Spleen (tissue), 11 donors: ENCODE results near the gene KLC4. TPM values are rescaled to one million over a fixed set of nuclear protein-coding genes. Genes with fewer than 3 reads are reported as not detected.

Experiments used
- DNase-seq: peaks from one replicate; pipeline ENCODE4 v3.0.0-alpha.2; 2020
- H3K27ac ChIP-seq, 8 donors: fragments of 200-600 bp; sonication (generic) in 7 of 8; 1 replicate in 4 of 8; 2 replicates in 4 of 8; pipeline versions ENCODE4 v1.5.0 to v1.8.0; 2016 to 2021; ENCODE audit warnings: inconsistent platforms in 4 of 8, mild to moderate bottlenecking in 4 of 8, moderate library complexity in 1 of 8
- H3K27me3 ChIP-seq, 7 donors: fragments of 200-600 bp; sonication (generic) in 6 of 7; replicated peaks in 1 of 7; 1 replicate in 4 of 7; 2 replicates in 3 of 7; pipeline versions ENCODE4 v1.5.0 to v1.8.0; 2016 to 2021; ENCODE audit warnings: inconsistent platforms in 3 of 7, mild to moderate bottlenecking in 1 of 7
- H3K36me3 ChIP-seq, 6 donors: fragments of 200-600 bp; sonication (generic) in 5 of 6; 1 replicate in 4 of 6; 2 replicates in 2 of 6; pipeline versions ENCODE4 v1.5.0 to v1.8.0; 2016 to 2021; ENCODE audit warnings: inconsistent platforms in 2 of 6
- H3K4me1 ChIP-seq, 6 donors: fragments of 200-600 bp; sonication (generic) in 5 of 6; 1 replicate in 3 of 6; 2 replicates in 3 of 6; pipeline versions ENCODE4 v1.5.0 to v1.8.0; 2016 to 2021; ENCODE audit warnings: inconsistent platforms in 3 of 6
- H3K4me3 ChIP-seq, 8 donors: fragments of 200-600 bp; sonication (generic) in 7 of 8; 1 replicate in 4 of 8; 2 replicates in 4 of 8; pipeline versions ENCODE4 v1.5.0 to v1.8.0; 2016 to 2021; ENCODE audit warnings: inconsistent platforms in 4 of 8, mild to moderate bottlenecking in 4 of 8, moderate library complexity in 2 of 8
- H3K9me3 ChIP-seq, 8 donors: fragments of 200-600 bp; sonication (generic) in 7 of 8; 1 replicate in 4 of 8; 2 replicates in 4 of 8; pipeline versions ENCODE4 v1.5.0 to v1.8.0; 2016 to 2021; ENCODE audit warnings: inconsistent platforms in 4 of 8
- POLR2A ChIP-seq, 3 donors: fragments of 450-650 bp; IDR thresholded peaks; one replicate each; pipeline ENCODE4 v1.5.1; 2017; ENCODE audit warnings: antibody characterized with exemption in 3 of 3, mild to moderate bottlenecking in 1 of 3
- POLR2AphosphoS5 ChIP-seq, 3 donors: sonication (generic); formaldehyde crosslinking; IDR thresholded peaks; one replicate each; pipeline ENCODE4 v1.5.1; 2017; ENCODE audit warnings: antibody characterized with exemption in 3 of 3
- WGBS, 5 donors: extraction: QIAGEN DNeasy Blood & Tissue Kit in 3 of 5; methylation state at CpG; one replicate each; pipeline versions ENCODE4 v1.1.5 to v1.1.7; 2013 to 2018; 5-methylcytosine and 5-hydroxymethylcytosine counted together
- intact Hi-C: fragments of 100-400 bp; cut with DNase I; formaldehyde crosslinking; loops from one replicate; pipeline ENCODE4 v1.15.0; 2023; ENCODE audit warnings: low total_unique reads
- polyA plus RNA-seq, 3 donors: library from polyadenylated mRNA; stranded (reverse); fragments of 200-250 nt; gene quantifications; one replicate each; pipeline ENCODE4 v1.2.1, GENCODE V29; 2013
- total RNA-seq, 7 donors: library from RNA; depleted of rRNA in 3 of 7; stranded (reverse); fragments of >200 nt in 3 of 7; fragmentation: NEBNext Ultra II Directional in 4 of 7; extraction: Animal tissue kit (Norgen Biotek cat#: 25700) in 4 of 7; gene quantifications; one replicate each; pipeline versions ENCODE4 v1.1.0 to v1.2.1, GENCODE V29; 2016 to 2021
- TF ChIP-seq, protein P1 (sequence below), 11 experiments: fragments of 200-600 bp in 7 of 11; fragments of 450-650 bp in 4 of 11; sonication (generic) in 4 of 11; IDR thresholded peaks in 8 of 11; conservative IDR thresholded peaks in 3 of 11; 1 replicate in 7 of 11; 2 replicates in 4 of 11; pipeline versions ENCODE4 v1.4.0 to v1.8.0; 2016 to 2021; ENCODE audit warnings: antibody characterized with exemption in 11 of 11, inconsistent platforms in 4 of 11, mild to moderate bottlenecking in 1 of 11
- donor health status: healthy with polysubstance abuse.
- donor health status: DM: no; HTN: no; CAD: no; lungs with moderate emphysema.
- donor health status: DM: no; HTN: no; CAD: no.
- donor health status: Bipolar disorder and iron deficiency.
- donor health status: healthy.
- donor health status: DM: no; HTN: no; CAD: no.
- donor health status: DM: yes; HTN: yes; CAD: no.

The KLC4 gene
- total and polyA plus RNA-seq, 10 donors, result 13.2 to 27.0 (median 20.8) TPM

DNA sequence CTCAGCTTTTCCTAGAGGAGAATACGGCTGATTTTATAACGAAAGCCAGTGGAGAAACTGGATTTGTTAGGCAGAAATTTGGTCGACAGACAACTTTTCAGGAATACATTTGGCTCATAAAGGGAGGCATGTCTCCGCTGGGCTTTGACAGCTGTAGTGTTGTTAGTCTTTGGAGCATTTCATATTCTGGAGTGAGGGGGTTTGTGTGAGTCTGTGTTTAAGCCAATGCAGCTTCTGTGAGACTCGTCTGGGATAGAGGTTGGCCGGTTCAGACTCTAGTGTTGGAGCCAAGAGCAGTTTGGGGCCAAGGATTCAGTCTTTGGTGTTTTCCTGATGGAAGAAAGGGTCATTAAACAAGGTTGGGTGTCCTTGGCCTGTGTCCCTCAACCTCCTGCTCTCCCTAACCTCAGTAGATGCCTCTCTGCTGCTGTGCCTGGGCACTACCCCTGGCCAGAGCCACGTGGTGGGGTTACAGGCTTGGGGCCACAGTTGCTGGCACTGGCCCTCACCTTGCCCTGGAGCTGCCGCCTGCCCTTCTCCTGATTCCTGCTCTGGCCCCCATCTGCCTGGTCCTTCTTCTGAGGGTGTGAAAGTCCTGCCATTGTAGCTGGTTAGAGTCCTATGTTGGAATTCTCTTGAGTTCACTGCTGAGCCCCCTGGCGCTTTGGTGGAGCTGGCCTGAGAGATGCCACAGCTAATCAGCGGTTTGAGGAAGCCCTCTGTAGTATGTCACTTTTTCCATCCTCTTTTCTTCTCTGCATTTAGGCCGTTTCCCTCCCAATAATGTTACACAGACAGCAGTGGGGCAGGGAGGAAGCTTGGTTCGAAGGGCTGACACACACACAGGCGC is 23.6 kb downstream of the KLC4 start:
- peak; percentile 24 for DNase-seq
- intact Hi-C loops, result no loop called here
- no peaks in the 10 kb centered on the region for H3K9me3 ChIP-seq
- WGBS, 5 donors, result 62 to 77% (median 69%) methylated on average over 13 of the region's 13 CpGs
- TF ChIP-seq POLR2AphosphoS5 (IDR thresholded peaks at IDR 0.05) (no peak), POLR2A (IDR thresholded peaks at IDR 0.05) (no peak)
- TF ChIP-seq, protein P1, sequence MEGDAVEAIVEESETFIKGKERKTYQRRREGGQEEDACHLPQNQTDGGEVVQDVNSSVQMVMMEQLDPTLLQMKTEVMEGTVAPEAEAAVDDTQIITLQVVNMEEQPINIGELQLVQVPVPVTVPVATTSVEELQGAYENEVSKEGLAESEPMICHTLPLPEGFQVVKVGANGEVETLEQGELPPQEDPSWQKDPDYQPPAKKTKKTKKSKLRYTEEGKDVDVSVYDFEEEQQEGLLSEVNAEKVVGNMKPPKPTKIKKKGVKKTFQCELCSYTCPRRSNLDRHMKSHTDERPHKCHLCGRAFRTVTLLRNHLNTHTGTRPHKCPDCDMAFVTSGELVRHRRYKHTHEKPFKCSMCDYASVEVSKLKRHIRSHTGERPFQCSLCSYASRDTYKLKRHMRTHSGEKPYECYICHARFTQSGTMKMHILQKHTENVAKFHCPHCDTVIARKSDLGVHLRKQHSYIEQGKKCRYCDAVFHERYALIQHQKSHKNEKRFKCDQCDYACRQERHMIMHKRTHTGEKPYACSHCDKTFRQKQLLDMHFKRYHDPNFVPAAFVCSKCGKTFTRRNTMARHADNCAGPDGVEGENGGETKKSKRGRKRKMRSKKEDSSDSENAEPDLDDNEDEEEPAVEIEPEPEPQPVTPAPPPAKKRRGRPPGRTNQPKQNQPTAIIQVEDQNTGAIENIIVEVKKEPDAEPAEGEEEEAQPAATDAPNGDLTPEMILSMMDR (IDR thresholded peaks at IDR 0.05 in 8 of 11, conservative IDR thresholded peaks at IDR 0.05 in 3 of 11), result no peak
- H3K27ac ChIP-seq, result no peak overlapping the region
- no peak overlapping the region for H3K4me3 ChIP-seq
- no peaks in the 10 kb centered on the region for H3K27me3 ChIP-seq
- no peaks in the 10 kb centered on the region for H3K36me3 ChIP-seq
- H3K4me1 ChIP-seq, result no peaks in the 10 kb centered on the region

DNA sequence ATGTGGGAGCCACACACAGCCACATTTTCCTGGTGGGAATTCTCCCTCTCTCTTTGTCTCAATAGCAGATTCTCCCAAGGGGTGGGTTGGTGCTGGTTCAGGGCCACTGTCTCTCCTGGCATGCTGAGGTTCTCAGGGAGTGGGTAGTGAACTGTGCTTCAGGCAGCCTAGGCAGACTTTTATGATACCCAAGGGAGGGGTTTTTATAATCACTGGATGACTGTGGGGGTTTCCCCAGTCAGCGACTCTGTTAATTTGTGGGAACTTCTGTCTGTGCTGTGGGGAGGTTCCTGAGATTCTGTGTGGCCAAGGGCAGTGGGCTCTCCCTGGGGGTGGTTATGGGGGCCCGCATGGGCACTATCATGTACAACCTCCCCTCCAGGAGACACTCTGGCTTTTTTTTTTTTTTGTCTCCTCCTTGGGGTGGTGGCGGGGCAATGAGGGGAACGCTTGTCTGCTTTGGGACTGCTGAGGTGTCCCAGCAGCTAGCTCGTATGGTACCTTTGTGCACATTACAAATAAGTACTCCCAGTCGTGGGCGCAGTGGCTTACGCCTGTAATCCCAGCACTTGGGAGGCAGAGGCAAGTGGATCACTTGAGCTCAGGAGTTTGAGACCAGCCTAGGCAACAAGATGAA is 26.7 kb downstream of the KLC4 start:
- Histone ChIP-seq H3K4me1 (peaks cover 0 to 7% (median 0%) of the 10 kb centered on the region in 6 donors), H3K4me3 (no peak overlapping the region), H3K9me3 (no peaks in the 10 kb centered on the region), H3K27ac (no peak overlapping the region), H3K27me3 (no peaks in the 10 kb centered on the region), H3K36me3 (no peaks in the 10 kb centered on the region)
- peak; percentile 15 for DNase-seq
- intact Hi-C loops, result no loop called here
- TF ChIP-seq POLR2AphosphoS5 (IDR thresholded peaks at IDR 0.05) (no peak), POLR2A (IDR thresholded peaks at IDR 0.05) (no peak)
- TF ChIP-seq, protein P1 (IDR thresholded peaks at IDR 0.05 in 8 of 11, conservative IDR thresholded peaks at IDR 0.05 in 3 of 11), result no peak
- WGBS, 5 donors, result 62 to 78% (median 69%) methylated on average over 8 of the region's 8 CpGs

DNA sequence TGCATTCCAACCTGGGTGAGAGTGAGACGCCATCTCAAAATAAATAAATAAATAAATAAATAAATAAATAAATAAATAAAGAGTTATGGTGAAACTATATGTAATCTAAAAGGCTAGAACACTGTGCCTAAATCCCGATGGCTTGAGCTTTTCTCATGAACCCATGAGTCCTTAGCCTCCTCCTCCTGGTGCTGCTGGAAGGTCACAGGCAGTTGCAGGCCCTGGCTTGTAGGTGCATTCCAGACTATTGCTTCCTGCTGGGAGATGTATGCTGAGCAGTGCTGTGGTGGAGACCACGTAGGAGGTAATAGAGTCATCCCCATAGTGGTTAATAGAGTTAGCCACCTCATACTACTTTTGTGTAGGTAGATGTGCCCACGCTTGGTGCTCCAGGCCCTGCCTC is 29.2 kb downstream of the KLC4 start:
- no peak overlapping the region for H3K4me3 ChIP-seq
- peaks cover 0 to 14% (median 4%) of the 10 kb centered on the region in 6 donors for H3K4me1 ChIP-seq
- no peaks in the 10 kb centered on the region for H3K27me3 ChIP-seq
- H3K36me3 ChIP-seq, result no peaks in the 10 kb centered on the region
- intact Hi-C loops, result no loop called here
- no peak overlapping the region for H3K27ac ChIP-seq
- TF ChIP-seq POLR2AphosphoS5 (IDR thresholded peaks at IDR 0.05) (no peak), POLR2A (IDR thresholded peaks at IDR 0.05) (no peak)
- TF ChIP-seq, protein P1 (IDR thresholded peaks at IDR 0.05 in 8 of 11, conservative IDR thresholded peaks at IDR 0.05 in 3 of 11), result no peak
- WGBS, 5 donors, result 82 to 87% (median 85%) methylated on average over 4 of the region's 4 CpGs
- DNase-seq, result peak; percentile 4
- no peaks in the 10 kb centered on the region for H3K9me3 ChIP-seq

DNA sequence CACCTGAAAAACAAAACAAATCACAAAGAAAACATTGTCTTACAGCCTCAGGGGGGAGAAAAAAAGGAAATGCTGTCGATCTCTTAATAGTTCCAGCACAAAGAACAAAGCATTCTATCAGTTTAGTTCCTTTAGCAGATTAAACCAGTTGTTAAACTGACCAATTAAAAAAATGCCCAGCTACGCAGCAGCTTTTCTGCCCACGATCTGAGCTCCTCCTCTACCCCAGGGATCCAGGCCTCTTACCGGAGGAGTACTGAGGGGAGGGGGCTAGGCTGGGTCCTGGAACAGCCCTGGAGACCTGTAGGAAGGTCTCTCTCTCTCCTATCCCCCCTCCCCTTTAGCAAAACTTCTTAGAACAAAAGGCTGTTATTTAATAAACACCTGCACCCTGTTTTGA is 30.0 kb downstream of the KLC4 start:
- Histone ChIP-seq H3K4me1 (peaks cover 0 to 22% (median 6%) of the 10 kb centered on the region in 6 donors), H3K36me3 (no peaks in the 10 kb centered on the region), H3K27me3 (no peaks in the 10 kb centered on the region), H3K4me3 (no peak overlapping the region), H3K9me3 (no peaks in the 10 kb centered on the region), H3K27ac (peak overlapping the region in 4 of 8 donors; percentile 4 to 36 (median 24))
- peak; percentile 2 for DNase-seq
- TF ChIP-seq POLR2AphosphoS5 (IDR thresholded peaks at IDR 0.05) (no peak), POLR2A (IDR thresholded peaks at IDR 0.05) (no peak)
- TF ChIP-seq, protein P1 (IDR thresholded peaks at IDR 0.05 in 8 of 11, conservative IDR thresholded peaks at IDR 0.05 in 3 of 11), result no peak
- intact Hi-C loops, result no loop called here
- 66 to 80% (median 73%) methylated on average over 4 of the region's 4 CpGs for WGBS, 5 donors
